ENCODE data around the gene ROR1.

The ROR1 gene

DNA sequence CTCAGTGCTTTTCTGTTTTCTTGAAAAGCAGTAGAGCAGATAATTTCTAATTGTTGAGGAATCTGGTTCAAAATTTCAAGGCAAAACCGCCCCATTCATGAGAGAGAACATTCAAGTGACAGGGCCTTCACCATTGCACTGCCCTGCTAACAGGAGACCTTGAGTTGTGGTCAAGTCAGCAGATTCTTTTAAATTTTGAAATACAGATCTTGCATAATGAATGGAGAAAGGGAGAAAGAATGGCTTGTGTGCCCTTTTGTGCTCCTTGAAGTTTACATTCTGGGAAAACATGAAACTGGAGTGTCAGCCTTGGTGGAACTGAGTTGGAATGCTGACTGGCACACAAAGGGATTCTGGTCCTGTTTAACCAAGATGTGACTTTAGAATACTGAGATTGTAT lies 265.1 kb downstream of the ROR1 start:
- FAIRE-seq = no peak

DNA sequence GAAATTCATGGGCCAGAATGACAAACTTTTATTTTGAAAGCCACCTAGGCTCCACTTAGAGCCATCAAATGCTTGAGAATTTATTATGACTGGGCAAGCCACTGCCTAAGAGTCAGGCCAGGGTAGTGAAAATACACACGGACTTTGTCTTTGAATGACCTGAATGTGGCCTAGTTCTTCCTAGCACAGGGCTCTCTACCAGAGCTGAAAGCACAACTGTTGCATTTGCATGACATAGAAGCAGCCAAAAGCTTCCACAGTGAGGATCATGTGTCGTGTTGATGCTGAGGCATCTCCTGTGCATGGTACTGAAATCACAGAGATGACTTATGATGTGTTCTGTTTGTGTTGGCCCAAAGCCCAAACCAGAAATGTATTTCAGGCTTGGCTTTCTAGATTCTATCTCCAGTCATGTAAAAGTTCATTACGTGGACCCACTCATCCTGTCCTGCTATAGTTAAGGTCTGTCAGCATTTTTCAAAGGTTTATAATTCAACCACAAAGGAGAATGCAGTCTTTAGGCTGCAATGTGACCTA lies 265.6 kb downstream of the ROR1 start:
- FAIRE-seq = no peak

- no peak for FAIRE-seq
Measured at GRCh38 chr1:64041371-64042131, 267.7 kb downstream of the ROR1 start.

- FAIRE-seq = no peak
Measured at GRCh38 chr1:64042331-64043100, 268.7 kb downstream of the ROR1 start.

GRCh38 chr1:64043288-64043687 lies 269.5 kb downstream of the ROR1 start:
- FAIRE-seq = no peak

- FAIRE-seq = no peak
Measured at GRCh38 chr1:64043976-64044375, 270.2 kb downstream of the ROR1 start.

DNA sequence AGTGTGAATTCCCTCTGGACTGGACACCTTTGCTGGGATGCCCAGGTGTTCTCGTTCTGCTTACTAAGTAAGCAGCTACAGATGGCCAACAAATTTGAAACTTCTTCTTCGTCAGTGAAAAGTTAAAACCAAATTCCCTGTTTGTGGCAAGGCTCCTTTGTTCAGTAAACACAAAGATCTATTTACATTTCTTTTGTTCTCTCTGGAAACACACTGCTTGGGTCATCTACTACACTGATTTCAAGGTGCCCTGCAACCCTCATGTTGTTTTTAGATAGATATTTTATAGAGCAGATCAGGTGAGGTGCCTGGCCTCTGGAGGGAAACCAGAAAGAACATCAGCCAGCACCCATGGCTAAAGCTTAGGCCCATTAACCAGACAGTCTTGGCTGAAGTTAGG lies 272.4 kb downstream of the ROR1 start:
- no peak for FAIRE-seq

DNA sequence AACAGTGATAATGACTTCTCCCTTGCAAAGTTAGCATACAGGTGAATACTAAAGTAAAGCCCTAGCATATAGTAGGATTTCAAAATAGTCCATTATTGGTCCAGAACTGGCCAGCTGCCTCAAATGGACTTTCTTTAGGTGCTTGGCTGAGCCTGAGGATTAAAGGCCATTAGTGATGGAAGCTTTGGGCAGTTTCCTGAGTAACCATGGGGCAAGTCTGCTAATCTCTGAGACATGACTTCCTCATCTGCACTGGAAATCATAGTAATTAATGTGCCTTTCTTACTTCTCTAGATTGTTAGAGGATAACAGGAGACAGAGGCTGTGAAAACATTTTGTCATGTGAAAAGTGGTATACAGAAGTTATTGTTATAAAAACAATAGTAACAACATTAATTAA lies 273.1 kb downstream of the ROR1 start:
- no peak for FAIRE-seq

DNA sequence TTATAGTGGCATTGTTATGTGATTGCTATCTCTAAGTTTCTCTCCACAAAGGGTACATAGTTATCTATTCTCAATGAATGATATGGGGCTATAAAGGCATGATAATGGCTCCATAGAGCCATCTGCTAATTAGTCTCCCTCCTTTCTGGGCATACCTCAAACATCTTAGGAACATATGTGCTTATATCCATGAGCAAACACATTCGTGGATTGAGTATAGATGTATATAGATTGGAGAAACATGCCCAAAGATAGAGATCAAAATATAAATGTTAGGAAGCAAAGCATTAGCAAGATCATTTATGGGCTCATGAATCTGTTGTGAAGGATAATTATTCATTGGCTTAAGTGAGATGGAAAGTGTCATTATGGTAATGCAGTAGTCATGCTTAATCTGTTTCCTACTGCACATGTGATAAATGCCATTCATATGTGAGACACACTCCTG lies 273.8 kb downstream of the ROR1 start:
- FAIRE-seq = no peak

DNA sequence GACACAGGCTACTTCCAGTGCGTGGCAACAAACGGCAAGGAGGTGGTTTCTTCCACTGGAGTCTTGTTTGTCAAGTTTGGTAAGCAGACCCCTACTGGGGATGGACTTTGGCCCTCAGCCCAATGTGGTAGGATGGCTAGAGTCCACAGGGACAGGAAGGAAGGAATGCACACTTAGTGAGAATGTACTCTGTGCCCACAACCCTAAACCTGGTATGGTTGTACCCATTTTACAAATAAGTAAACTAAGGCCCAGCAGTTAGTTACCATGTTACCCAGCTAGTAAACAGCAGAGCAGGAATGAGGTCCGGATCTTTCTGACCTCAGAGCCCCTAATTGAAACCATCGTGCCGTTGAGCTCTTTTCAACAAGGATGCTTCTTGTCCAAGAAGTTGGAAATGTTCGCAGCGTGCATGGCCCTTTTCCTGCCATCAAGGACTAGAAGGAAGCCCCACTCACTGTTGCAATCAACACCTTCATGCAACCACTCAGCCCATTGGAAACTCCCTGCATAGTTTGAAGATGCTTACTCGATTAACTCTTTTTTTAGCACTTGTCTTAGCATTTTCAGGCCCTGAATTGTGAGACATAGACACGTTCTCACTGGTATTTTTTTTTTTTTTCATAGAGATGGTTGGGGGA lies 276.2 kb downstream of the ROR1 start:
- FAIRE-seq = no peak

DNA sequence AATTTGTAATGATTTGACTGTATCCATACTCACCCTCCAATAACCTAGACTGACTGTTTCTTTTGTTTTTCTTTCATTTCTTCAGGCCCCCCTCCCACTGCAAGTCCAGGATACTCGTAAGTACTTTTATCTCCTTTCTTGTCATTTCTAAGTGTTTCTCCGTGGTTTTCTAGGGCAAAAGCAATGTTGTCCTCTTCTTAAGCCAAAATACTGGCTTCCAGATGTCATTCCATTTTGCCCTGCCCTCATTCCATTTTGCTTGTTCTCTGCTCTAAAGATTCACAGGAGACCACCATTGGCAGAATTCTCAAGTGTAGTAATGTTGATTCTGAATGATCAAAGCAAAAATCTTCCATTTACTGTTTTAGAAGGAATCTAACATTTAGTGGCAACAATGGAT lies 276.8 kb downstream of the ROR1 start:
- no peak for FAIRE-seq

DNA sequence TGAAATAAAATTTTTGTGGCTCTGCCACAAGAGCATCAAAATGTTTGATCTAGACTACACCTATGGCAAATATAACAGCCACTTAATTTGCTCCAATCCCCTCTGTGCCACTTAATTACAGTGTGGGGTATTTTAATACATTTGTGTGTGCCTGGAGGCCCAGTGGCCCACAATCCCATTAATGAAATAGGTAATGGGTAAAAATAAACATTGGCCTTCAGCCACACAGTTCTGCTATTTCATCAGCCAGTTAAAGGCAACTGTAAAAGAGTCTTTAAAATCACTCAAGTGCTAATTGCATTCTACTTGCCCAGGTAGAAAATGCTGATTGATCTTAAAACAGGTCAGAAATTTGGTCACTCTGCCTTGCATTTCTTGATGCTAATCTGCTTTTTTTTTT lies 278.0 kb downstream of the ROR1 start:
- no peak for FAIRE-seq

- FAIRE-seq = no peak
Measured at GRCh38 chr1:64052777-64053176, 279.0 kb downstream of the ROR1 start.

- no peak for FAIRE-seq
Measured at GRCh38 chr1:64055310-64055709, 281.5 kb downstream of the ROR1 start.

- no peak for FAIRE-seq
Measured at GRCh38 chr1:64059556-64059955, 285.7 kb downstream of the ROR1 start.

DNA sequence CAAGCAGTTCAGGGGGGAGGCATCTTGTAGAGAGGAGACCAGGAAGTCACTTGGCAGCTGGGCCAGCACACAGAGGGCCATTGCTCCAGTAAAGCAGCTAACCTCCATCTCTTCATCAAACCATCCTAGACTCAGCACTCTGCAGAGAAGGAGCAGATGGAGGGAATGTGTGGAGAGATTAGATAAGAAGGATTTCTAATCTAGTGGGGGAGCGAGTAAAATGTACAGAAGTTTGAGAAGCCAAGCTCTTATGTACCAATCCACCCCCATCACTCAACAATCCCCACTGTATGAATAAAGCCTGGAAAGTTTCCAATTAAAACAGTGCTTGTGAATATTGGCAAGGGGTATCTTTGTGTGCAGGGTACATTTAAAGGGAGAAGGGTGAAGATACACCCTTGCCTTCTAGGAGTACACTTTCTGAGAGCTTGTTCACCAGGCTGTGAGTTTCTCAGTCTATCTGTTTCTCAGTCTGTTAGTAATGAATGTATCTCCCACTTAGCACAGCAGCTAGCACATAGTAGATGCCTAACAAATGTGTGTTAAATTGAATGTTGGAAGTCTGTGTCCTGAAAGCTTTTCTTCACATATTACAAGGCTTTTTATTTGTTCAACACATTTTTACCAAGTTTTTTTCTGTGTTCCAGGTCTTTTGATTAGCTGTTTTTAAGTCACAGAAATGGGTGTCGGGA lies 286.9 kb downstream of the ROR1 start:
- FAIRE-seq = no peak

GRCh38 chr1:64061430-64062104 lies 287.8 kb downstream of the ROR1 start:
- FAIRE-seq = no peak

- no peak for FAIRE-seq
Measured at GRCh38 chr1:64062529-64062928, 288.7 kb downstream of the ROR1 start.

DNA sequence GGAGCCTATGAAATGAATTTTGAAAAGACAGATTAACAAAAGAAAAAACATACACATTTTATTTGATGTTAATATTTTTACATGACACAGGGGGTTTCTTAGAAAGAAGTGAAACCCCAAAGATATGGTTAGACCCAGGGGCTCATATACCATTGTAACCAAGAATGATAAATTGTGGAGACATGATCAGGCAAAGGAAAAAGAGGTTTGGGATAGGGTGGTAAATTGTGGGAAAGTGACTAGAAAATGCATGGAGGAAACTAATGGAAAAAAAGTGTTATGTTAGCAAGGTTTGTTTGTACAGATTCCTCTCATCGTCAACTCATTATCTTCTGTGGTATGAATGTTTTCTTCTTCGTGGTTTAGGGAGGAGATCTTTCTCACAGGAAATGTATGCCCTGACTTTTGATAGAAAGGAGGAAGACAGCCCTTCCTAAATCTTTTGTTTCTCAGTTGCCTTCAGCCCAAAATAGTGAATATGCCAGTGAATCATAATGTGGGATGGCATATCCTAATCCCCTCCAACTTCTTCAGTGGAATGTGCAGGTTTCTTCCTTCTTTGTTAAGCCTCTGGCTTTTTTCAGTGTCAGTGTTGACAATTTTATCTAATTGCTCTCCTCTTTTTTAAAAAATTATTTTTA lies 289.2 kb downstream of the ROR1 start:
- no peak for FAIRE-seq

- FAIRE-seq = no peak
Measured at GRCh38 chr1:64065571-64065970, 291.8 kb downstream of the ROR1 start.

GRCh38 chr1:64072089-64072793 lies 298.4 kb downstream of the ROR1 start:
- FAIRE-seq = no peak
